HCT116 (cell line): ENCODE results near the gene NDUFA7. TPM values are rescaled to one million over a fixed set of nuclear protein-coding genes. Genes with fewer than 3 reads are reported as not detected.
A peak's percentile ranks its signal among the peaks of the same experiment; 100 is the strongest.

Experiments used
- ATAC-seq: fragments of 200-7000 bp; cut with Tn5 transposase; 2 replicates; pipeline ENCODE4 v1.9.1; 2020; ENCODE audit warnings: mild to moderate bottlenecking, moderate library complexity
- BruUV-seq: library from RNA; stranded (reverse); fragments of 400-500 nt; replicated peaks from 2 replicates; lab custom pipeline; 2021; lab: Mats Ljungman, UMichigan
- CTCF ChIA-PET: fragments of 300-600 bp; sonication (Branson Sonifier 250); formaldehyde crosslinking; loops from one replicate; lab custom pipeline; 2021; ENCODE audit warnings: antibody characterized with exemption; lab: Charles Lee
- POLR2A ChIA-PET: fragments of 300-600, 350-600 bp; sonication (Branson Sonifier 250); formaldehyde crosslinking; loops from one replicate; lab custom pipeline; 2021; ENCODE audit warnings: antibody characterized with exemption; lab: Charles Lee
- RAD21 ChIA-PET, 2 experiments: fragments of 300-600 bp; sonication (Branson Sonifier 250); formaldehyde crosslinking; loops; one replicate each; lab custom pipeline; 2023; ENCODE audit warnings: low total read pairs in 2 of 2; ENCODE audit not compliant: uncharacterized antibody in 2 of 2, unreplicated experiment in 2 of 2, low non-redundant PET in 1 of 2; lab: Charles Lee
- DNase-seq: peaks from one replicate; pipeline ENCODE4 v3.0.0-alpha.2; 2010; ENCODE audit warnings: low read depth, low spot score
- H2AFZ ChIP-seq: fragments of 200-600 bp; shearing (Covaris generic), sonication (generic); 2 replicates; pipeline ENCODE4 v1.6.1; 2017; ENCODE audit warnings: low read depth, mixed run types, mixed read lengths, antibody characterized with exemption, low read length; ENCODE audit not compliant: poor library complexity, severe bottlenecking
- H3K27ac ChIP-seq: 2 replicates; pipeline ENCODE4 v1.5.1; 2012; ENCODE audit warnings: low read depth, low read length
- H3K27me3 ChIP-seq: fragments of 200-600 bp; sonication (generic); 2 replicates; pipeline ENCODE4 v1.6.1; 2016; ENCODE audit warnings: mixed run types, low read length, mixed read lengths; ENCODE audit not compliant: insufficient read depth
- H3K36me3 ChIP-seq, 2 experiments: fragments of 200-500 bp in 1 of 2; fragments of 200-600 bp in 1 of 2; sonication (Bioruptor generic) in 1 of 2; sonication (generic) in 1 of 2; 2 replicates each; pipeline versions ENCODE4 v1.5.1 to v1.6.1; 2014 to 2016; ENCODE audit warnings: low read length in 2 of 2, inconsistent platforms in 1 of 2, mixed read lengths in 1 of 2, mixed run types in 1 of 2; ENCODE audit not compliant: insufficient read depth in 2 of 2, control insufficient read depth in 1 of 2
- H3K4me1 ChIP-seq, 2 experiments: fragments of 200-600 bp in 1 of 2; sonication (generic) in 1 of 2; 2 replicates each; pipeline versions ENCODE4 v1.5.1 to v1.6.1; 2012 to 2017; ENCODE audit warnings: low read length in 2 of 2, inconsistent platforms in 1 of 2, mild to moderate bottlenecking in 1 of 2, mixed read lengths in 1 of 2, mixed run types in 1 of 2, moderate library complexity in 1 of 2; ENCODE audit not compliant: insufficient read depth in 2 of 2, control insufficient read depth in 1 of 2
- H3K4me2 ChIP-seq: fragments of 200-600 bp; sonication (generic); 2 replicates; pipeline ENCODE4 v1.6.1; 2017; ENCODE audit warnings: mixed run types, low read length, mixed read lengths
- H3K4me3 ChIP-seq, 2 experiments: fragments of 200-600 bp in 1 of 2; sonication (generic) in 1 of 2; replicated peaks in 1 of 2; 2 replicates each; pipeline ENCODE4 v1.5.1; 2011 to 2016; ENCODE audit warnings: low read length in 2 of 2, control low read depth in 1 of 2, low read depth in 1 of 2, mild to moderate bottlenecking in 1 of 2, mixed read lengths in 1 of 2, mixed run types in 1 of 2
- H3K79me2 ChIP-seq: fragments of 200-600 bp; sonication (generic); 2 replicates; pipeline ENCODE4 v1.6.1; 2017; ENCODE audit warnings: mild to moderate bottlenecking, mixed run types, low read length, moderate library complexity, mixed read lengths; ENCODE audit not compliant: insufficient read depth
- H3K9ac ChIP-seq: fragments of 200-600 bp; sonication (generic); 2 replicates; pipeline ENCODE4 v1.6.1; 2016; ENCODE audit warnings: low read length, mixed read lengths
- H3K9me2 ChIP-seq: fragments of 200-600 bp; sonication (generic), shearing (Covaris generic); 2 replicates; pipeline ENCODE4 v1.6.1; 2017; ENCODE audit warnings: mixed run types, mild to moderate bottlenecking, moderate library complexity; ENCODE audit not compliant: insufficient read depth
- H3K9me3 ChIP-seq, 2 experiments: fragments of 200-500 bp in 1 of 2; fragments of 200-600 bp in 1 of 2; sonication (Bioruptor generic) in 1 of 2; sonication (generic) in 1 of 2; 2 replicates each; pipeline ENCODE4 v1.6.1; 2014 to 2017; ENCODE audit warnings: low read length in 2 of 2, mixed read lengths in 2 of 2, inconsistent platforms in 1 of 2, low read depth in 1 of 2, mild to moderate bottlenecking in 1 of 2, mixed run types in 1 of 2, moderate library complexity in 1 of 2; ENCODE audit not compliant: control insufficient read depth in 1 of 2, insufficient read depth in 1 of 2
- H4K20me1 ChIP-seq: fragments of 200-600 bp; sonication (generic), shearing (Covaris generic); 2 replicates; pipeline ENCODE4 v1.6.1; 2017; ENCODE audit warnings: mixed run types, mild to moderate bottlenecking, moderate library complexity; ENCODE audit not compliant: insufficient read depth
- CBX3 ChIP-seq: IDR thresholded peaks from 2 replicates; pipeline ENCODE4 v1.6.1; 2012; ENCODE audit warnings: low read depth
- CEBPB ChIP-seq: IDR thresholded peaks from 2 replicates; pipeline ENCODE4 v1.6.1; 2012; ENCODE audit warnings: low read depth
- CTCF ChIP-seq, 3 experiments: fragments of 200-600 bp in 1 of 3; sonication (generic) in 1 of 3; IDR thresholded peaks in 2 of 3; conservative IDR thresholded peaks in 1 of 3; 2 replicates each; pipeline ENCODE4 v1.5.1; 2012 to 2017; ENCODE audit warnings: low read depth in 2 of 3, low read length in 2 of 3, antibody characterized with exemption in 1 of 3, borderline replicate concordance in 1 of 3, control low read depth in 1 of 3, mild to moderate bottlenecking in 1 of 3, mixed read lengths in 1 of 3, mixed run types in 1 of 3, moderate library complexity in 1 of 3; ENCODE audit not compliant: insufficient read depth in 1 of 3
- EGR1 ChIP-seq: IDR thresholded peaks from 2 replicates; pipeline ENCODE4 v1.6.1; 2012; ENCODE audit warnings: low read depth
- EZH2 ChIP-seq: fragments of 200-600 bp; sonication (generic); IDR thresholded peaks from 2 replicates; pipeline ENCODE4 v1.6.1; 2017; ENCODE audit warnings: antibody characterized with exemption, mixed run types
- FOSL1 ChIP-seq: IDR thresholded peaks from 2 replicates; pipeline ENCODE4 v1.6.1; 2012; ENCODE audit warnings: low read depth
- JUND ChIP-seq: IDR thresholded peaks from 2 replicates; pipeline ENCODE4 v1.6.1; 2012
- POLR2A ChIP-seq: IDR thresholded peaks from 2 replicates; pipeline ENCODE4 v1.7.0; 2011; ENCODE audit warnings: borderline replicate concordance; ENCODE audit not compliant: insufficient read depth, insufficient read length; ENCODE audit errors: extremely low read depth
- POLR2AphosphoS5 ChIP-seq: IDR thresholded peaks from 2 replicates; pipeline ENCODE4 v1.6.1; 2011; ENCODE audit warnings: mild to moderate bottlenecking, low read depth, low read length, moderate library complexity
- SIN3A ChIP-seq: IDR thresholded peaks from 2 replicates; pipeline ENCODE4 v1.6.1; 2012; ENCODE audit warnings: low read depth
- YY1 ChIP-seq: IDR thresholded peaks from 2 replicates; pipeline ENCODE4 v1.6.1; 2011; ENCODE audit warnings: low read length, low read depth, moderate library complexity, mild to moderate bottlenecking; ENCODE audit not compliant: insufficient replicate concordance; ENCODE audit errors: extremely low read depth
- ZBTB33 ChIP-seq: IDR thresholded peaks from 2 replicates; pipeline ENCODE4 v1.6.1; 2011; ENCODE audit warnings: mild to moderate bottlenecking, low read length, moderate library complexity; ENCODE audit not compliant: insufficient replicate concordance; ENCODE audit errors: extremely low read depth
- intact Hi-C: fragments of 100-400 bp; cut with micrococcal nuclease; formaldehyde crosslinking; loops from 2 replicates; pipeline ENCODE4 v1.10.0; 2022
- total RNA-seq: library from RNA; stranded (reverse); gene quantifications from one replicate; pipeline ENCODE4 v1.2.1, GENCODE V29; 2021; ENCODE audit not compliant: unreplicated experiment
- TF ChIP-seq, protein P1 (sequence below): IDR thresholded peaks from 2 replicates; pipeline ENCODE4 v1.6.1; 2012
- TF ChIP-seq, protein P2 (sequence below): IDR thresholded peaks from 2 replicates; pipeline ENCODE4 v1.6.1; 2012

Gene NDUFA7
- total RNA-seq, 1 experiment from 2014 or later = 86.9 TPM

DNA sequence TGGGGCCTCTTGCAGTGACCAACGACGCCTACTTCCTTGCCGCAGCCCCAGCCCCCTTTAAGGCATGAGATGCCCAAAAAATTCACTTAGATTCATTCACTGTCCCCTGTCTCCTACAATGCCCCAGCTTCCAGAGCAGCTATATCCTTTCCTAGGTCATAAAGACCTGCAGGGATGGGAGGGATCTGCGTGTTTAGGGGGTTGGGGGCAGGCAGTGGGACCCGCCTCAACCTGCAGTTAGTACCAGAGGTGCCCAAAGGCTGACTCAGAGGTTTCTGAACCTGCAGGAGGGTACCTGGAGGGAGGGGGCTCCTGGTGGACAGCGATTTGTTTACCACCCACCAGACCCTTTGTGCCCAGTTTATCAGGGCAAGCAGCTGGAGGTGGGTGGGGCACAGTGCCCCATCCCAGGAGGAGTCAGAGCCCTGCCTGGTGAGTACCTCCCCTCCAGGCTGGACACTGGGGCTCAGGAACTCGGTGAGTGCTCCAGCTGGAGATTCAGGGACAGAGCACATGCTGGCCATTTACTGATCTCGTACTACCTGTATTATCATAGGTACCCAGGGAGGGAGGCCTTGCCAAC is 10.2 kb upstream of the NDUFA7 start:
- DNase-seq (no peak), ATAC-seq (no peak)
- Histone ChIP-seq H2AFZ (no peak overlapping the region), H3K4me1 (peaks cover 4 to 18% of the 10 kb centered on the region in 2 experiments; a peak in 3 of 4 replicates), H3K4me3 (no peak overlapping the region), H3K4me2 (no peak overlapping the region), H3K9ac (no peak overlapping the region), H3K79me2 (peaks cover 15% of the 10 kb centered on the region), H3K9me3 (no peaks in the 10 kb centered on the region), H3K27ac (no peak overlapping the region), H3K9me2 (no peaks in the 10 kb centered on the region), H4K20me1 (no peaks in the 10 kb centered on the region), H3K27me3 (no peaks in the 10 kb centered on the region), H3K36me3 (no peaks in the 10 kb centered on the region)
- intact Hi-C loops = loop anchor here (10.0 kb wide), 1 partner anchor 177 kb away; no protein-coding TSS in a partner anchor
- CTCF ChIA-PET = no interaction called here
- POLR2A ChIA-PET = no interaction called here
- no peak for TF ChIP-seq EGR1
- TF ChIP-seq POLR2AphosphoS5 = no peak
- TF ChIP-seq JUND = no peak
- TF ChIP-seq, protein P1, sequence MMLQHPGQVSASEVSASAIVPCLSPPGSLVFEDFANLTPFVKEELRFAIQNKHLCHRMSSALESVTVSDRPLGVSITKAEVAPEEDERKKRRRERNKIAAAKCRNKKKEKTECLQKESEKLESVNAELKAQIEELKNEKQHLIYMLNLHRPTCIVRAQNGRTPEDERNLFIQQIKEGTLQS = no peak
- TF ChIP-seq FOSL1 = no peak
- no peak for TF ChIP-seq POLR2A
- no peak for TF ChIP-seq CEBPB
- TF ChIP-seq YY1 = no peak
- no peak for TF ChIP-seq CBX3
- TF ChIP-seq, protein P2, sequence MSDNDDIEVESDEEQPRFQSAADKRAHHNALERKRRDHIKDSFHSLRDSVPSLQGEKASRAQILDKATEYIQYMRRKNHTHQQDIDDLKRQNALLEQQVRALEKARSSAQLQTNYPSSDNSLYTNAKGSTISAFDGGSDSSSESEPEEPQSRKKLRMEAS = no peak
- no peak for TF ChIP-seq EZH2
- RAD21 ChIA-PET = interaction anchor here in 1 of 2 experiments (0.7 kb wide), 1 partner anchor 1262 kb away, joined by 6 read pairs; the partner anchor contains the start of gene ZNF557
- TSS peak; percentile 17 for BruUV-seq

- H3K9me3 ChIP-seq = no peaks in the 10 kb centered on the region
- H3K27me3 ChIP-seq = no peaks in the 10 kb centered on the region
- no peak overlapping the region for H3K4me3 ChIP-seq
- H3K27ac ChIP-seq = no peak overlapping the region
- ChIA-PET RAD21 (no interaction called here), POLR2A (no interaction called here)
- ATAC-seq (no peak), DNase-seq (no peak)
- H4K20me1 ChIP-seq = no peaks in the 10 kb centered on the region
- no peaks in the 10 kb centered on the region for H3K9me2 ChIP-seq
- peaks cover 15% of the 10 kb centered on the region for H3K79me2 ChIP-seq
- no peak overlapping the region for H3K9ac ChIP-seq
- H2AFZ ChIP-seq = no peak overlapping the region
- H3K36me3 ChIP-seq = no peaks in the 10 kb centered on the region
- intact Hi-C loops = loop anchor here (10.0 kb wide), 1 partner anchor 175 kb away; no protein-coding TSS in a partner anchor
- no peak overlapping the region for H3K4me2 ChIP-seq
- peaks cover 4 to 6% of the 10 kb centered on the region in 2 experiments; a peak in 3 of 4 replicates for H3K4me1 ChIP-seq
- no TSS peak for BruUV-seq
- TF ChIP-seq SIN3A (no peak), ZBTB33 (no peak), POLR2A (no peak), CEBPB (no peak), CTCF (IDR thresholded peaks at IDR 0.05 in 2 of 3, conservative IDR thresholded peaks at IDR 0.05 in 1 of 3; ENCODE audit: borderline replicate concordance in 1 of 3, insufficient read depth in 1 of 3, low read depth in 2 of 3, low read length in 2 of 3) (no peak)
- TF ChIP-seq, all 23 proteins: peak for 0
- CTCF ChIA-PET = no interaction called here
Measured at GRCh38 chr19:8329996-8330395, 8.8 kb upstream of the NDUFA7 start.
